ENCODE measurements around the gene TFAP2A.

DNA sequence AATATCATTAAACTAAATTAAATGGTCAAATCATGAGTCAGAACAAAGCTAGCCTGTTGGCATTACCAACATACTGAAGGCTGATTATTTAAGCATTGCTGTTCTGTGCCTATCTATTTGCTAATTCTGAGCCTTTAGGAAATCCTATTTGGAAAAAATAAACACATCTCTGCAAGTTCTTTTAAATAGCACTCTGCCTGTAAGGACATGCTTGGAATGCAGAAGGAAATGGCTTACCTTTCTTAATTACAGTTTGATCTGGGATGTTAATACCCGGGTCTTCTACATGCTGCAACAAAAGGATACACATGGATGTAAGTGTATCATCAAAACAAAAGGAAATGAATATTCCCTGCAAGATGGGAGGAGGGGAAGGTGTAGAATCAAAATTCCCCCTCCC, 8.3 kb downstream of the TFAP2A start:
- TF ChIP-seq, protein P1, sequence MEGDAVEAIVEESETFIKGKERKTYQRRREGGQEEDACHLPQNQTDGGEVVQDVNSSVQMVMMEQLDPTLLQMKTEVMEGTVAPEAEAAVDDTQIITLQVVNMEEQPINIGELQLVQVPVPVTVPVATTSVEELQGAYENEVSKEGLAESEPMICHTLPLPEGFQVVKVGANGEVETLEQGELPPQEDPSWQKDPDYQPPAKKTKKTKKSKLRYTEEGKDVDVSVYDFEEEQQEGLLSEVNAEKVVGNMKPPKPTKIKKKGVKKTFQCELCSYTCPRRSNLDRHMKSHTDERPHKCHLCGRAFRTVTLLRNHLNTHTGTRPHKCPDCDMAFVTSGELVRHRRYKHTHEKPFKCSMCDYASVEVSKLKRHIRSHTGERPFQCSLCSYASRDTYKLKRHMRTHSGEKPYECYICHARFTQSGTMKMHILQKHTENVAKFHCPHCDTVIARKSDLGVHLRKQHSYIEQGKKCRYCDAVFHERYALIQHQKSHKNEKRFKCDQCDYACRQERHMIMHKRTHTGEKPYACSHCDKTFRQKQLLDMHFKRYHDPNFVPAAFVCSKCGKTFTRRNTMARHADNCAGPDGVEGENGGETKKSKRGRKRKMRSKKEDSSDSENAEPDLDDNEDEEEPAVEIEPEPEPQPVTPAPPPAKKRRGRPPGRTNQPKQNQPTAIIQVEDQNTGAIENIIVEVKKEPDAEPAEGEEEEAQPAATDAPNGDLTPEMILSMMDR (IDR thresholded peaks at IDR 0.05; ENCODE audit: insufficient read depth, low read length, poor library complexity, severe bottlenecking) = no peak
- TF ChIP-seq EZH2phosphoT487 (conservative IDR thresholded peaks at IDR 0.05; ENCODE audit: low read length) = no peak

All from SU-DHL-6 (cell line).